OCI-LY1 (cell line): ENCODE data around the gene PRKCD.

Source experiments
- EZH2 ChIP-seq: fragments of 200-600 bp; sonication (generic), shearing (Covaris generic); IDR thresholded peaks from 2 replicates; pipeline ENCODE4 v1.8.0; 2017; ENCODE audit warnings: borderline replicate concordance, mixed run types, mild to moderate bottlenecking, antibody characterized with exemption, low read length, moderate library complexity, mixed read lengths
- TF ChIP-seq, protein P1 (sequence below): fragments of 200-600 bp; sonication (generic), shearing (Covaris generic); IDR thresholded peaks from 2 replicates; pipeline ENCODE4 v1.5.1; 2017; ENCODE audit warnings: mild to moderate bottlenecking, antibody characterized with exemption, low read length, moderate library complexity, mixed read lengths

DNA sequence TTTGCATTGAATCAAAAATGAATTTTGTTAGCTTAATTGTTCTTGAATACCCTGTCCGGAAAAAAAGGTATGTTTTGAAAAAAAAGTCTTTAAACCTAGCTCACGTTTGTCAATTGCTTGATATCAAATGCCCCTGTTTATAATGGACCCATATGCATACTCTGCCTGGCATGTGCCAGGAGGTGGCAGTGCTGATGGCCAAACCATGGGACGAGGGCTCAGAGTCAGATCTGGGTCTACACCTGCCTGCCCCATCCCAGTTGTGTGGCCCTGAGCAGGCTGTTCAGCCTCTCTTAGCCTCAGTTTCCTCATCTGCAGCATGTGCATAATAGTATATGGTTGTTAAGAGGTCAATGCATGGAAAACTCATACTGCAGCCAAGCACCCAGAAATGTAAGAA lies 38.8 kb downstream of the PRKCD start:
- TF ChIP-seq, protein P1, sequence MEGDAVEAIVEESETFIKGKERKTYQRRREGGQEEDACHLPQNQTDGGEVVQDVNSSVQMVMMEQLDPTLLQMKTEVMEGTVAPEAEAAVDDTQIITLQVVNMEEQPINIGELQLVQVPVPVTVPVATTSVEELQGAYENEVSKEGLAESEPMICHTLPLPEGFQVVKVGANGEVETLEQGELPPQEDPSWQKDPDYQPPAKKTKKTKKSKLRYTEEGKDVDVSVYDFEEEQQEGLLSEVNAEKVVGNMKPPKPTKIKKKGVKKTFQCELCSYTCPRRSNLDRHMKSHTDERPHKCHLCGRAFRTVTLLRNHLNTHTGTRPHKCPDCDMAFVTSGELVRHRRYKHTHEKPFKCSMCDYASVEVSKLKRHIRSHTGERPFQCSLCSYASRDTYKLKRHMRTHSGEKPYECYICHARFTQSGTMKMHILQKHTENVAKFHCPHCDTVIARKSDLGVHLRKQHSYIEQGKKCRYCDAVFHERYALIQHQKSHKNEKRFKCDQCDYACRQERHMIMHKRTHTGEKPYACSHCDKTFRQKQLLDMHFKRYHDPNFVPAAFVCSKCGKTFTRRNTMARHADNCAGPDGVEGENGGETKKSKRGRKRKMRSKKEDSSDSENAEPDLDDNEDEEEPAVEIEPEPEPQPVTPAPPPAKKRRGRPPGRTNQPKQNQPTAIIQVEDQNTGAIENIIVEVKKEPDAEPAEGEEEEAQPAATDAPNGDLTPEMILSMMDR = peak; percentile 54
- TF ChIP-seq EZH2 = no peak
